Ovary (tissue), 3 donors: Measurements from ENCODE around the gene KNDC1.

Experiments used
- POLR2A ChIP-seq: fragments of 450-650 bp; IDR thresholded peaks from one replicate; pipeline ENCODE4 v1.6.1; 2017; ENCODE audit warnings: antibody characterized with exemption, mild to moderate bottlenecking, moderate library complexity
- TF ChIP-seq, protein P1 (sequence below), 3 donors: fragments of 450-650 bp in 2 of 3; fragments of 200-600 bp in 1 of 3; IDR thresholded peaks; one replicate each; pipeline versions ENCODE4 v1.5.1 to v1.8.0; 2016 to 2022; ENCODE audit warnings: antibody characterized with exemption in 3 of 3, mild to moderate bottlenecking in 1 of 3
- donor health status: DM: no; HTN: no; CAD: no.

DNA sequence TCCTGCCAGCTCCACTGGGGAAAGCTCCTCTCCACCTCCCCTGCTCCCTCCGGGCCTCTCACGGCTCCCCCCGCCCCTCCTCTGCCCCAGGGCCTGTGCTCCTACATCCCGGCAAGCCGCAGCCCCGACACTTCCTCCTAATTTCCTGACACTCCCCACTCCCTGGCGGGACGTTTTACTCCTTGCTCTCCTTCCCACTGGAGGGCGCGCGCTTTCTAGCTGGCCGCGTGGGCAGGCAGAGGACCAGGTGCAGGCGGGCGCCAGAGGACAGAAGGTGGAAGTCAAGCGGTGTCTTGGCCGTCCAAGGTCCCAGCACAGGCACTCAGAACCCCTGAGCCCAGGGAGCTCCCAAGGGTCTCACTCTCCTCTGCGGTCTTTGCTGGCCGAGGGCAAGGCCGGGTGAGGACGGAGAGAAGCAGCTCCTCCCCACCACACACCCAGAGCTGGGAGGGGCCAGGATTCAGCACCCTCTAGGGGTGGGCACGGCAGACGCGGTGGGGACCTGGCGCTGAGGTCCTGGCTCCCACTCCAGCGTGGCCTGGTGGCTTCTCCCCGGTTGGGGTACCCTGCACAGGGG, 97.6 kb downstream of the KNDC1 start:
- TF ChIP-seq, protein P1, sequence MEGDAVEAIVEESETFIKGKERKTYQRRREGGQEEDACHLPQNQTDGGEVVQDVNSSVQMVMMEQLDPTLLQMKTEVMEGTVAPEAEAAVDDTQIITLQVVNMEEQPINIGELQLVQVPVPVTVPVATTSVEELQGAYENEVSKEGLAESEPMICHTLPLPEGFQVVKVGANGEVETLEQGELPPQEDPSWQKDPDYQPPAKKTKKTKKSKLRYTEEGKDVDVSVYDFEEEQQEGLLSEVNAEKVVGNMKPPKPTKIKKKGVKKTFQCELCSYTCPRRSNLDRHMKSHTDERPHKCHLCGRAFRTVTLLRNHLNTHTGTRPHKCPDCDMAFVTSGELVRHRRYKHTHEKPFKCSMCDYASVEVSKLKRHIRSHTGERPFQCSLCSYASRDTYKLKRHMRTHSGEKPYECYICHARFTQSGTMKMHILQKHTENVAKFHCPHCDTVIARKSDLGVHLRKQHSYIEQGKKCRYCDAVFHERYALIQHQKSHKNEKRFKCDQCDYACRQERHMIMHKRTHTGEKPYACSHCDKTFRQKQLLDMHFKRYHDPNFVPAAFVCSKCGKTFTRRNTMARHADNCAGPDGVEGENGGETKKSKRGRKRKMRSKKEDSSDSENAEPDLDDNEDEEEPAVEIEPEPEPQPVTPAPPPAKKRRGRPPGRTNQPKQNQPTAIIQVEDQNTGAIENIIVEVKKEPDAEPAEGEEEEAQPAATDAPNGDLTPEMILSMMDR (IDR thresholded peaks at IDR 0.05) = peak; percentile 30 to 55 (median 46)
- TF ChIP-seq POLR2A = no peak
